Measurements from ENCODE around the gene CCL16.

GRCh38 chr17:36027761-36028160, 46.5 kb upstream of the CCL16 start:
- TF ChIP-seq CTCF (IDR thresholded peaks at IDR 0.05; ENCODE audit: poor library complexity, severe bottlenecking), result no peak
- no peak for TF ChIP-seq RAD21 (conservative IDR thresholded peaks at IDR 0.05)
- TF ChIP-seq EP300 (conservative IDR thresholded peaks at IDR 0.05; ENCODE audit: poor library complexity, severe bottlenecking), result no peak
- TF ChIP-seq EZH2 (IDR thresholded peaks at IDR 0.05; ENCODE audit: borderline replicate concordance, insufficient read depth, low read length, poor library complexity, severe bottlenecking), result no peak
- no peak for TF ChIP-seq REST (IDR thresholded peaks at IDR 0.05; ENCODE audit: borderline replicate concordance)
